ENCODE data around the gene SASH1.

SASH1 gene

DNA sequence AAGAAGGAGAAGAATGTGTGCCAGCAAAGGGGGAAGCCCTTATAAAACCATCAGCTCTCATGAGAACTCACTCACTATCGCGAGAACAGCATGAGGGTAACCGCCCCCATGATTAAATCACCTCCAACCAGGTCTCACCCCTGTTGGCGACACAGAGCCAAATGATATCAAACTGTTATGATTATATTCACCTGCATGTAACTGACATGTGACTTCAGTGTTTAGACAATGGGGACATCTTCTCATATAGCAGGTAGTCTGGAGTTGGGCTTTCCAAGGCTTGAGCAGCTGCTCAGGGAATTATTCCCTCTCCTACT is 115.2 kb downstream of the SASH1 start:
- DNase-seq (ENCODE audit: low read depth in 3 of 3) = no peak

DNA sequence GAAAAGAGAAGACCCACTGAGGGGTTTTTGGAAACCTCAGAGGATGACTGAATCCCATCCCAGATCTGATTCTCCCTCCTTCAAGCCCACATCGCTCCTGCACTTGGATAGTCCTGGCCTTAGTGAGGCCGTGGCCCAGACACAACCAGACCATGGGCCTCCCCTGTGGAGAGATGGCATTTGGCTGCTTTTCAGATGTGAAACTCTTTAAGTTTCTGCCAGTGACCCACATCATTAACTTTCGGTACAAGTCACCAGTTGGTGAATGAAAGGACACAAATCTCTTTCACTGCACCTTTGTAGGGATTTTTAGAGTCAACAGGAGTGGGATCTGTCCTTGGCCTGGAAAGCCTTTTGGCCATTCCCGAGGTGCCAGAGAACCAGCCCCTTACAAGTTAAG is 116.6 kb downstream of the SASH1 start:
- DNase-seq (ENCODE audit: low read depth in 3 of 3) = no peak

DNA sequence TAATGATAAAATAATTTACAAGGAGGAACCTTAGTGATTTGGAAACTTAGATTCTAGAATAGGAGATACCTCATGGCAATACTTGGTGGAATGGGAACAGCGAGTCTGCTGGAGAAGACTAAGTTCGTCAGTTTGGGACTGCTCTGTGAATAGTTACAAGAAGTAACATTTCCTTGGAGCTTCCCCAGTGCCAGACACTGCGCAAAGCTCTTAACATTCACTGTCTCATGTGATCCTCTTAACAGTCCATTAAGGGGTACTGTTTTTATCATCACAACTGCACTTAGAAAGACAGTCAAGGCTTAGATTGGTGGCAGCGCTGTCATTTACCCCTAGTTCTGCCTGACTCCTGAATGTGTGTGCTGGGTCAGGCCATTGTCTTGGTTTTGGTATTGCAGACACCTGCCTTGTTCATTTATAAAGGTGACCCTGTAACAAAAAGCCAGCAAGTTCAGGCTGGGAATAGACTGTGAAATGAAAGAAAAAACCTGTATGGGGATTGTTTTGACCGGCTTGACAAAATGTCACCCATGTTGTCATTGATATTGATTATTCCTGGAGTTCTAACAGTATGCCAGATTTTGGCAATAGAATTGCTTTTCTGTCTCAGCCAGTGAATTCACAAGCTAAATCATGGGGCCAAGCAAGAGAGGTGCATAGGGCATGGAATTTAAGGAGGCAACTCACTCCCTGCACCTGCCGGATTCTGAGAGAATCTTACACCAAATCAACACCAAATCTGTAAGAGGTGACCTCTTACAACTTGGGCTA is 118.4 kb downstream of the SASH1 start:
- DNase-seq (ENCODE audit: low read depth in 3 of 3) = no peak

DNA sequence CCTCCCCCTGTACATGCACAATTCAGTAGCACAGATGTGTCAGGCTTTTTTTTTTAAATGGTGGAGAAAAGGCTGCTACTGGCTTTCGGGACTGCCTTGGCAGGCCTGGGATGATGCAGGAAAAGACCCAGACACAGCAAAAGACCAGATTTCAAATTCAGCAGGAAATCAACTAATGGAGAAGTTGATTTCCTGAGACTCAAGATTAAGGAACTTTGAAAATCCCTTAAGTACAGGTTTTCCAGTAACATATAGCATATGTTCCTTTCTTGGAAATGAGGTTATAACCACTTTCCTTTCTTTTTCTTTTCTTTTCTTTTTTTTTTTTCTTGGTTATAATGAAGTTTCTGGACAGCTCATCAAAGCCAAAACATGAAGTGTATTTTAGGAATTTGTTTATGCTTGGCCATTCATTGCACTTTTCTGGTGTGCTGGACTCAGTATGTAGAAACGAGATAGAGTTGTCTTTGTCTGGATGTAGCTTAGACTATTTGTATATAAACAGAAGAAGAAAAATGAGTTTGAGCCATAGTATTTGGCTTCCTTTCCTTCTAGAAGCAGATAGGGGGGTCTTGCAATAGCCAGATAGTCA is 119.4 kb downstream of the SASH1 start:
- DNase-seq (ENCODE audit: low read depth in 3 of 3) = no peak

DNA sequence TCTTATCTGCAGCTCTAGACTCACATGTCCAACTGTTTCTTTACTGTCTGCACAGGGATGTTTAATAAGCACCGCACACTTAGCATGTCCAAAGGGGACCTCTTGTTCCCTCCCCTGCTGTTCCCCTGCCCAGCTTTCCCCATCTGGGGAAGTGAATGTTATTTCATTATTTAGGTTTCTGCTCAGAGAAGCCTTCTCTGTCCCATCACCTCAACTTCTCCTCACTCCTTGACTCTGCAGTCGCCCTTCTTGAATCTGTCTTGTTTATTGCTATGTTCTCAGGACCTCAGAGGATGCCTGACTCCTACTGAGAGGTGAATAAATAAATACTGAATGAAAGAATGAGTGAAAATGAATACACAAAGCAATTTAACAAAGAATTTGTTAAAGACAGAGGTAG is 121.0 kb downstream of the SASH1 start:
- no peak for DNase-seq (ENCODE audit: low read depth in 3 of 3)

DNA sequence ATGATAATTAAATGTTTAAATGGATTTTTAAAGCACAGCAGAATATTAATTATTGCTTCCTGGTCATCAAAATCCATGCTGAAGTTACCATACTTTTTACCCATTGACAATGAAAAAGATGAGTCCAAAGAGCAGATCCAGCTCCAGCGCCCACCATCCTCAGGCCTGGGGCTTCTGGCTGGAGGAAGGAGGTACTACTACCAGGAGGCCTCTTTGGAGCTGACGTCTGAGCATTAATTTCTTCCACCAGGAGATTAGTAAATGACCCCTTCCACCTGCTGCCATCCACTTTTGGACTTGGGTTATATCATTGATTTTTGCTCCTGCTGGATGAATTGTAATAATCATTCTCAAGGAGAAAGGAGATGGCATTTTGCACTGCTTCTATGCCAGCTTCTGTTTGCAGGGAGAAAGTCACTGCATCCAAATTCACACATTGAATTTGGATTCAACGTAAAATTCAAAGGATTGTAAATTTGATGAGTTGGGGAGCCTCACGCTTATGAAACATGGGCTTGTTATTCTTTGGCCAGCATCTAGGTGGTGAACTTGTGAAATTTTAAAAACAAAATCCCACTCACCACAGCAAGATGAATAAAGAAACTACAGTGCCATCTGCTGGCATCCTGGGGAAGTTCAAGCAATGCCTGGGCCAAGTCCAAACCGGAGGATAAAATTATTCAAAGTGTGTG is 121.8 kb downstream of the SASH1 start:
- peak; percentile 11 to 52 (median 19) for DNase-seq (ENCODE audit: low read depth in 3 of 3)

DNA sequence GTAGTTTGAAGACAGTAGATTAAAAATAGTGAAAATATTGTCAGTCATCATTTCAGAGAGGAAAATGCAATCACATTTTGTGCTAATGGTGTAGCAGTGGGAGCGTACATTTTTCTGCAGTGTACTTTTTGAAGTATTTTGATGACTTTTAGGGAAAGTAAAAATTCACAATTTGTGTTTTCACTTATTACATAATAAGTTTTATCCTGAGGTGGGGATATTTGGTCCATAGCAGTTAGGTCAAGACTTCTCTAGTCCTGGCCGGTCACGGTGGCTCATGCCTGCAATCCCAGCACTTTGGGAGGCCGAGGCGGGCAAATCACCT is 122.3 kb downstream of the SASH1 start:
- DNase-seq (ENCODE audit: low read depth in 3 of 3) = no peak

DNA sequence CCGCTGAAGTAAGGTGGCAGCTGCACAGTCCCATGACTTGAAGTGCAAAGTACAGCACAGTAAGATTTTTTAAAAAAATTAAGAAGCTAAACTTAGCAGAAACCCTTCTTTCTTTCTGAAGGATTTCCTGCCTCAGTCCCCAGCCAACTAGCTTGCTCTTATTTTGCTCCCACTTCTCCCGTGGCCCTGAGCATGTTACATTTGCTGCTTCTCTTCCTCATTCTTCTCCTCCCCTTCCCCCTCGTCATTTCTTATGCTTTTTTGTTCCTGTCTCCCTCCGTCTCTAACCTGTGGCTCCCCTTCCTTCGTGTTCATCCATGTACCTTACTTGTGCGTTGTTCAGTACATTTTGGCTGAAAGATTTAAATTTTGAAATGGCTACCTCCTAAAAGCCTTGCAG is 123.0 kb downstream of the SASH1 start:
- DNase-seq (ENCODE audit: low read depth in 3 of 3) = no peak

DNA sequence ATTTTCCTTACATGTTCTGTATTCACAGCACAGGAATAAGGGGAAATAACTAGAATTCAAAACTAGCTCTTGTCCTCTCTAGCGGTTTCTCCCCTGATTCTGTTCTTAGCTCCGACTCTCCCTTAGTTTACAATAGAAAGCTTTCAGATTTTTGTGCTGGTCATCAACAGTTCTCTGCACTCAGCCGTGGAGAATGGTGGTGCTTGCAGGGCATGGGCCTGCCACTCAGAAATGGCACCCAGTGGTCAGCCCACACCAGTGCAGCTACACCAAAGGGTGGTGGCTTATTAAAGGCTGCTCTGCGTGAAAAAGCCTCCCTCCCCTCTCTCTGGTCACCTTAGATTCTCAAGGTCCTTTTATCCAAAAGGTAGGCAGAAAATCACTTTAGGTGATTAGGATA is 123.5 kb downstream of the SASH1 start:
- no peak for DNase-seq (ENCODE audit: low read depth in 3 of 3)

DNA sequence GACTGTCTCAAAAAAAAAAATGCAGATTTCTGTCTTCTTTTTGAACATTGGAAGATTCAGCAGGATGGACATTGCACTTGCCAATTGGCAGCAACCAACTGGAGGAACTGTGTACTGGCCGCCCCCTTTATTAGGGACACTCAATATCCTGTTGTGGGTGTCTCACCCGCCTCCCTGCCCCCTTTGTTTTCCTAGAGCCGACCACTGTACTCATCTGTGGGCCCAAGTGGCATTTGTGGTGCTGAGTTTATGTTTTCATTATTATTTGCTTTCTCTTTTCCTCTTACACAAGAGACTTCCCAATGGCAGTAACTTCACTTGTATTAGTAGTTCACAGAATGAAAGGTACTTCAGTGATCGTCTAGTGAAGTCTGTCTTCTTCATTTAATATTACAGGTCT is 125.3 kb downstream of the SASH1 start:
- DNase-seq (ENCODE audit: low read depth in 3 of 3) = no peak

DNA sequence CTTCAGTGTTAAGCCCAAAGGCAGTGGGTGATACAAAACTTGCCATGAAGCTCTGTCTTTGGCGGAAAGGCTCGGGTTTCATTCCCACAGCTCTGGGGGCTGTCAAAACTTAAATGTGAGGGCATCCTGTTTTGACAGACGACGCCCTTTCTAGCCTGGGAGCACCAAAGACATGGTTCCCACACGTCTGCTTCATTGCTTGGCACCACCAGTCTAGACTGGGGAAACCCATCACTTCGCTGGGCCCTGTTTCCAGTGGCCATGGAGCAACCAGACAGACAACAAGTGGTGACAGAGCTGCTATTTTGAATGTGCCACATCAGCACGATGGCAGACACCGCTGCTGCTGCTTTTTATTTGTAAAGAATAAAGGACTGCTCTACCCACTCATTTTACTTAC is 127.5 kb downstream of the SASH1 start:
- no peak for DNase-seq (ENCODE audit: low read depth in 3 of 3)

DNA sequence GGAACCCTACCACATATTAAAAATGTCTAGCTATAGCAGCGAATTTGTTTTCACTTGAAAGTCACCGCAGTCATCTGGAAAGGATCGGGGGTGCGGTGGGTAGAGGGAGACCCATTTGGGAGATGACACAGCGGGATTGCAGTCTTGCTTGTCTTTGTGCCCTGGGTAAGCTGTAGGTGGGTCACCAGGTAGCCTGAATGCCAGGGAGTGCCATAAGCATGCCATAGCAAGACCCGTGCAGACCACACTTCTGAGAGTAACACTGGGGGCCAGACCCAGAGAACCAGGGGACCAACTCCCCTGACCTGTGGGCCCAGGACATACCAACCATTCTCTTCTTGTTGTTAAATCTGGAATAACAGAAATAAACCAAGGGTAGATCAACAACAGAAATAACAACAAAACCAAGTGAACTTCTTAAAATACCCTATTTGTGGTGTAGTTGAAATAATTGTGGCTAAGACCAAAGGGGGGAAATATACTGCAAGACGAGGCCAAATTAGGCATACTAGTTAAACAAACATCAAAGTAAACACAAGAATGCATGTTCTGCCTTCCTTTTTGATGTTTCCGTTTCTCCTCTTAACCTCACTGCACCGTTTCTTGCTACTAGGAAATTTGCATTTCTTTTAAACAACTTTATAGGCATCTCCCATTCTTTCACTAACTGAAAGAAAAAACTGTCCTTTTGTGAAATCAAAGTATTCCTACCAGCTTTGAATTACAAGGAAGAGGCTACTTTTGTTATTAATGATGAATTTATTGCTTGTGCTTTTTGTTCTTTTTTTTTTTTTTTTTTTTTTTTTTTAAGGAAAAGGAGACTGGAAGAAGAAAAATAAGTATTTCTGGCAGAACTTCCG is 128.2 kb downstream of the SASH1 start:
- no peak for DNase-seq (ENCODE audit: low read depth in 3 of 3)

DNA sequence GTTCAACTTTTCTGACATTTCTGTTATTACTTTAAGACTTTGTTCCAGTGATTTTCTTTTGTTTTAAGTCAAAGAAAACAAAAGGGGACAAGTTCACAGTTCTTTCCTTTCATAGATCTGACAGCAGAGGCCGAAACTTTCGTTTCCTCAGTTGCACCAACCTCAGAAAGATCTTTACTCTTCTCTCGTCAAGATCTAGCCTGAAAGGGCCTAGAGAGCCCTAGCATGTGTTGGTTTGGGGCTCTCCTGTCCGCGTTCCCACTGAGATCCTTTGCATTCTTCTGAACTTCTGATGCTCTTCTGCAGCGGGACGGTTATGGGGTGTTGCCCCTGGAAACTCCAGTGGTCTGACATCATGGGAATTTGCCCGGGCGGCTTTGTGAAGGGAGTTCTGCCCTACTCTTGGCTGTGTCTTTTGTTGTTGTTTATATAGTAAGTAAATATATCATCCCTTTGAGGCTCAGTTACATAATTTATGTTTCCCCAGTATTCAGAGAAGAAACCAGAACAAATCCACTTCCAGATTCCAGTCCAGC is 129.1 kb downstream of the SASH1 start:
- DNase-seq (ENCODE audit: low read depth in 3 of 3) = no peak

DNA sequence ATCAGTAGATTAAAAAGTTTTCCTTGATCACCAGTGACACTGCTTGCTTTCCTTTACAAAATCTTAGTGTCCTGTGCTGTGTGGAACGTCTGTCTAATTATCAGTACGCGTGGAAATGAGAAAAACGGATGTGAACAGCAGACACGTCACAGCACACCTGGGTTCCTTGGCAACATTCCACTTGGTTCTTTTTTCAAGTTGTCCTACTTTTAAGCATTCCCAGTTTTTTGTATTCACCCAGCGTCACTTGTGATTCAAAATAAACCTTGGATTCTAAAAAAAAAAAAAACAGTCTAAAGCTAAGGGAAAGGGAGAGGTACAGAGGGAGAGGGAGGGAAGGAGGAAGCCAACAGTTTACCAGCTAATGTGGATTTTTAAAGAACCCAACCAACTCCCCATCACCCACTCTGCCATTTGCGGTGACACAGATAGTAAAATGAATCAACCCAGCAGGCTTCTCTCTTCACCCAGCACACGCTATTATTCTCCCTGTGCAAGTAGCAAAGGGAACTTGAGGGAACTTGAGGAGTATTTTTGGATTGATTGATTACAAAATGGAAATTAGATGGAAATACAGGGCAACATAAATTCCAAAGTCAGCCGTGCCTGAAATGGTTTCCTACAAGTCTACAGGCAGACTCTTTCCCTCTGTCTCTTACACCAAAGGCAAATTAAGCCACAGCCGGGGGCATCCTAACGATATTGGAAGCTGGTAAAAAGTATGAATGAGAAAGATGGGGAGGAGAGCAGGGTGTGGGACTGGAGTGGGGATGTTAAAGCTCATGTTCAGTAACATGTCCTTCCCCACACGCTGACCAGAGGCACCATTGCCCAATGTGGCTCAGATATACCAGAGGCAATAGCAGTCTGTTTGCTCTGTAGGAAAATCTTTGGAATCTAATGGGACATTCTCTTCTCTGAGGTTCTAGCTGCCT is 129.8 kb downstream of the SASH1 start:
- no peak for DNase-seq (ENCODE audit: low read depth in 3 of 3)

DNA sequence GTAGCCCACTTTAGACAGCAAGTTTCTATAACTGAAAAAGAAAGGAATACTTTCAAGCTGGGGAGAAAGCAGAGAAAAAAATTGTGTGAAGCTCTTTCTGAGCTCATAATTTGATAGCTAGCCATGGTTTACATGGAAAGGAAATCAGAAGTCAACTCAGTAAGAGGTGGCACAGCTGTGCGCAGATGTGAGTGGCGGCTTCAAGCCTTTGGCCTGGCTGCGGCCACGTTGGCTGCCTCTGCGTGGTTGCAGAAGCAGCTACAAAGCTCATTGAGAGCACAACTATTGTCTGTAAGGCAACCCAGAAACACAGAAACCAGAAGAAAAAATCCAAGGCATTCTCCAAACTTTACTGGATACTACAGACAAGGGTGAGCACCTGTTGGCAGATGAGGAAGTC is 136.9 kb downstream of the SASH1 start:
- no peak for DNase-seq (ENCODE audit: low read depth in 3 of 3)

DNA sequence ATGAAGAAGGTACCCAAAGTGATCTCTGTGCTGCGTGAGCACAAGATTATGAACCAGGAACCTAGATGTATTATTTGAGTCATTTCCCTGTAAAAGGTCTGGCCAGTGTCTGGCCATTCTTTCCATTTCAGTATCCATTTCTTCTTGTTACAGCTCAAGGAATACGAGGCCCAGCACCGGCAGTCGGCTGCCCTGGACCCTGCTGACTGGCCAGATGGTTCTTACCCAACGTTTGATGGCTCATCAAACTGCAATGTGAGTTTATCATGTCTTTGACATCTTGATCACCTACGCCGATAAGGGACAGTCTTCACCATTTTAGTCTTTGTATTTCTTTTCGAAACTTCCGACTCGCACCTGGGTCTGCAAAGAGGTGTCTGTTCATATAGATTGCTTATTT is 144.8 kb downstream of the SASH1 start:
- no peak for DNase-seq (ENCODE audit: low read depth in 3 of 3)

DNA sequence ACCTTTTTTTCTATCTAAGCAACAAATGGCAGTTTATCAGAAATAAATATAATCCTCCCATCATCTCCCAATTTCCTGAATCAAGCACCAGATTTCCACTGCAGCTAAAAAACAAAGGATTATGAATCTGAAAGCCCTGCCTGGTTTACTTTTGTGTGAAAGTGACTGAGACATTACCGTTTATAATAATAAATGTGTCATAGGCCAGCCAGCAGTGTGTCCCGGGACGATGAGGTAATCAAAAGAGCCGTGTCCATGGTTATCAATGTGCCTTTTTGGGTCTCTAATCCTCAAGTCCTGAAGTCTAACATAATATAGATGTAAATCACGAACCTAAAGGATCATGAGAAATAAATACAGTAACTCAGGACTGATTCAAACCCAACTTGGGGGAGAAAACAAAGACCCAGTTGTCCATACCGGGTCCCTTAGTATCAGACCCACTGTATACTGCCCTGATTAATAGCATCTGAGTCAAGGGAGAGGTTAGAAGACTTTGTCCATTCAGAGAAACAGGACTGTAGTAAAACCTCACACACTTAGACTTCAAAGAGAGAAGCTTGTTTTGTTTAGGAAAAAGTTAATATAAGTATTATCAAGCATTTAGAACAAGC is 149.1 kb downstream of the SASH1 start:
- no peak for DNase-seq (ENCODE audit: low read depth in 3 of 3)

DNA sequence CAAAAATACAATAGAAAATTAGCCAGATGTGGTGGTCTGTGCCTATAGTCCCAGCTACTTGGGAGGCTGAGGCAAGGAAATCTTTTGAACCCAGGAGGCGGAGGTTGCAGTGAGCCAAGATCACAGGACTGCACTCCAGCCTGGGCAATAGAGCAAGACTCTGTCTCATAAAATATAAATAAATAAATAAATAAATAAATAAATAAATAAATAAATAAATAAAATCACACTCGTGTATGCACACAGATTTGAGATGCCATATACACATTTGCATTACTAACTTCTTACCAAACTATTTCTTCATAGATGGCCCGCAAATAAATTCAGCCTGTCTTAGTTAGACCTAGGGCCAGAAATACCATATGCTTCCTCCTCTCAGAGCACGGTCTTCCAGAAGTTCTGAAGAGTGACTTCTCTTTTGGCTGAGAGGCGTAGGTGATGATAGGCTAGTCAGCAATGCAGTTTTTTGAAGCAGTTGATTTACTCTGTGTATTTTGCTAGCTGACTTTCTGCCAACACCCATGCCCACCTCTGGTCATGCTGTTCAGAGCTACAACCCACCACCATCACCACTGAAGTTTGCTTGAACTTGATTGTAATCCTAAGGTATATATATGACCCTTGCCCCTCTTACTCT is 150.1 kb downstream of the SASH1 start:
- no peak for DNase-seq (ENCODE audit: low read depth in 3 of 3)

DNA sequence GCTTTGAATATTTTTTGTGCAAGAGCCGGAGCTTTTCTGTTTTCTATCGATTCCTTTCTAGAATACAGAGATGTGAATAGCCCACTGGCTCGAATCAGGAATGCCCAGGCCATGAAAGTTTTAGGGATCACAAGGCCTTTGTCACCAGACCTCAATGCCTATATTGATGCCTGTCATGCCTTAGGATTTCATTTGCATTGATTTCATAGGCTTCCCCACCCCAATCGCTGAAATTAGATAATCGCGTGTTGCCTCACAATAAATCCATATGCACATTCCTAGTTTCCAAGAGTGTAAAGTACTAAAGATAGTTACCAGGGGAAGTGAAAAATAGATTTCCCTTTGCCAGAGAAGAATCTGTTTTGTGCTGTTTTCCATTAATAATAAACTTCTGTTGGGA is 150.8 kb downstream of the SASH1 start:
- no peak for DNase-seq (ENCODE audit: low read depth in 3 of 3)

DNA sequence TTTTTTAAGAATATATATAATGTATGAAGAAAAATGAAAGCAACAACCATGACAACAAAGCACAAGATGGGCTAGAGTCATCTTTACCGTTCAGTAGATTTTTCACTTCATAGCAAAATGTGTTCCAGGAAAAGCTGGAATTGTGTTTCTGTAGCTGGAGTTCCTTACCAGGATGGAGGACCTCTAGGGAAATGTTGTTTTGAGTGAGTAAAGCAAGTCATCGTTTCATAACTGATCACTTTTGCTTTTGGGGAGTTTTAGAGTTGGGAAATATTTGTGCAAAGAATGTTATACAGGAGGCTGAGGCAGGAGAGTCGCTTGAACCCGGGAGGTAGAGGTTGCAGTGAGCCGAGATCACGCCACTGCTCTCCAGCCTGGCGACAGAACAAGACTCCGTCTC is 151.6 kb downstream of the SASH1 start:
- DNase-seq (ENCODE audit: low read depth in 3 of 3) = no peak
